ENCODE results near the gene TSPAN14. TPM values are rescaled to one million over a fixed set of nuclear protein-coding genes. Genes with fewer than 3 reads are reported as not detected.

TSPAN14 gene
- total RNA-seq, 1 experiment from 2014 or later: 46.8 TPM

DNA sequence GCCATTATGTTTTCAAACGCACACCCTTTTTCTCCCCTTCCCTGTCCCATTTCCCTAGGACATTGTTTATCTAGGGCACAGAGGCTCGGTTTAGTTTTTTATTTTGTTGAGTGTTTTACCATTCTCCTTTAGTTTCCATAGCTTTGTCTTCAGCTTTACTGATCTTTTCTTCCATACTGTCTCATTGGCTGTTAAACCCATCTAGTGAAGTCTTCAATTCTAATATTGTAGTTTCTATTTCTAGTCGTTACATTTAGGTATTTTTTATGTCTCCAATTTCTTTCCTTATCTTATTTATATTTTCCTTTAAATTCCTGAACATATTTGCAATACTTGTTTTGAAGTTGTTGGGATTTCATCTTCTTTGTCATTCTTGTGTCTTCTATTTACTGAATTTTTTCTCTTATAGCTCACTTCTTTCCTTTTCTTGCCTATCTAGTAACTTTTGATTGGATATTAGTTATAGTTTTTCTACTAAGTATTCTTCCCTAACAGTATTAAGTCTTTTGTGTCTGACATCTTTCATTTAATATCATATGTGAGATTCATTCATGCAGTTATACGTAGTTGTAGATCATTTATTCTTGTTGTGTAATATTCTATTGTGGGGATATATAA is 42.6 kb downstream of the TSPAN14 start:
- Histone ChIP-seq H2BK5ac (ENCODE audit: insufficient read length, low read length) (no peak overlapping the region), H2BK20ac (ENCODE audit: low read depth, low read length, poor library complexity, severe bottlenecking) (no peak overlapping the region), H3K23ac (ENCODE audit: insufficient read length, low read depth, low read length) (no peak overlapping the region), H2BK12ac (ENCODE audit: insufficient read length, low read depth, low read length) (no peak overlapping the region), H3K79me1 (ENCODE audit: insufficient read depth, low read depth, low read length, poor library complexity, severe bottlenecking) (peaks cover 3% of the 10 kb centered on the region), H3K9ac (ENCODE audit: extremely low read depth, insufficient read length, low read length) (no peak overlapping the region), H3K9me3 (ENCODE audit: control insufficient read depth, low read depth, low read length) (no peaks in the 10 kb centered on the region), H3K23me2 (ENCODE audit: insufficient read length, low read depth, low read length, poor library complexity, severe bottlenecking) (no peaks in the 10 kb centered on the region), H3K79me2 (ENCODE audit: insufficient read depth, low read length) (no peaks in the 10 kb centered on the region), H3K14ac (ENCODE audit: insufficient read depth, low read length) (no peak overlapping the region), H4K8ac (replicated peaks; ENCODE audit: insufficient read length, low read depth, low read length) (no peak overlapping the region), H4K20me1 (ENCODE audit: control insufficient read depth, insufficient read depth, insufficient read length) (no peaks in the 10 kb centered on the region), H4K5ac (ENCODE audit: insufficient read length, low read depth, low read length) (no peak overlapping the region), H2AK5ac (ENCODE audit: insufficient read length, low read length) (no peak overlapping the region), H3K18ac (ENCODE audit: insufficient read length, low read depth, low read length) (no peak overlapping the region), H3K56ac (ENCODE audit: insufficient read length, low read depth, low read length) (no peak overlapping the region), H3K4me2 (ENCODE audit: insufficient read depth, insufficient read length, low read length) (no peak overlapping the region), H2AFZ (ENCODE audit: low read length) (no peak overlapping the region), H2BK15ac (ENCODE audit: low read depth, low read length) (no peak overlapping the region), H2BK120ac (ENCODE audit: low read depth, low read length, poor library complexity, severe bottlenecking) (no peak overlapping the region), H4K91ac (ENCODE audit: insufficient read length, low read depth, low read length) (no peak overlapping the region), H3K4ac (ENCODE audit: low read depth, low read length) (no peak overlapping the region), H3K4me1 (ENCODE audit: insufficient read depth, low read length) (no peaks in the 10 kb centered on the region), H3K27me3 (ENCODE audit: insufficient read depth, low read length) (no peaks in the 10 kb centered on the region), H3T11ph (ENCODE audit: low read length) (no peak overlapping the region), H3K27ac (ENCODE audit: insufficient read length, low read depth, low read length) (no peak overlapping the region)
- Mint-ChIP-seq H3K4me3 (no peak overlapping the region), H3K27ac (no peak overlapping the region), H3K4me1 (peaks cover 24 to 38% of the 10 kb centered on the region in 2 experiments), H3K36me3 (ENCODE audit: insufficient read depth in 1 of 3, low read depth in 3 of 3) (peaks cover 4 to 16% (median 8%) of the 10 kb centered on the region in 3 experiments; a peak in 5 of 7 replicates), H3K9me3 (no peaks in the 10 kb centered on the region; a peak in 1 of 5 replicates), H3K27me3 (ENCODE audit: low read depth) (no peaks in the 10 kb centered on the region)
- no CpG with 5 or more reads among the region's 4 CpGs for WGBS (ENCODE audit: extremely low coverage, insufficient read length, low lambda C conversion rate)
- TF ChIP-seq, protein P1, sequence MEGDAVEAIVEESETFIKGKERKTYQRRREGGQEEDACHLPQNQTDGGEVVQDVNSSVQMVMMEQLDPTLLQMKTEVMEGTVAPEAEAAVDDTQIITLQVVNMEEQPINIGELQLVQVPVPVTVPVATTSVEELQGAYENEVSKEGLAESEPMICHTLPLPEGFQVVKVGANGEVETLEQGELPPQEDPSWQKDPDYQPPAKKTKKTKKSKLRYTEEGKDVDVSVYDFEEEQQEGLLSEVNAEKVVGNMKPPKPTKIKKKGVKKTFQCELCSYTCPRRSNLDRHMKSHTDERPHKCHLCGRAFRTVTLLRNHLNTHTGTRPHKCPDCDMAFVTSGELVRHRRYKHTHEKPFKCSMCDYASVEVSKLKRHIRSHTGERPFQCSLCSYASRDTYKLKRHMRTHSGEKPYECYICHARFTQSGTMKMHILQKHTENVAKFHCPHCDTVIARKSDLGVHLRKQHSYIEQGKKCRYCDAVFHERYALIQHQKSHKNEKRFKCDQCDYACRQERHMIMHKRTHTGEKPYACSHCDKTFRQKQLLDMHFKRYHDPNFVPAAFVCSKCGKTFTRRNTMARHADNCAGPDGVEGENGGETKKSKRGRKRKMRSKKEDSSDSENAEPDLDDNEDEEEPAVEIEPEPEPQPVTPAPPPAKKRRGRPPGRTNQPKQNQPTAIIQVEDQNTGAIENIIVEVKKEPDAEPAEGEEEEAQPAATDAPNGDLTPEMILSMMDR (conservative IDR thresholded peaks at IDR 0.05): no peak
- no peak for DNase-seq
